ENCODE data around the gene UNC50. TPM values are rescaled to one million over a fixed set of nuclear protein-coding genes. Genes with fewer than 3 reads are reported as not detected.

The UNC50 gene
- total RNA-seq (2014; rRNA removed; shearing (Covaris generic)), result 79.9 and 87.2 TPM in 2 replicates

GRCh38 chr2:98608116-98608961 lies at the start of gene UNC50, which contains the start of gene COA5:
UNC50 (plus strand) TSS chr2:98608589; CDS start chr2:98609760, 1,171 bp downstream.
COA5 (minus strand) TSS chr2:98608512; CDS start chr2:98608405, 107 bp downstream.
- peak; percentile 74 for DNase-seq (ENCODE audit: low spot score)

DNA sequence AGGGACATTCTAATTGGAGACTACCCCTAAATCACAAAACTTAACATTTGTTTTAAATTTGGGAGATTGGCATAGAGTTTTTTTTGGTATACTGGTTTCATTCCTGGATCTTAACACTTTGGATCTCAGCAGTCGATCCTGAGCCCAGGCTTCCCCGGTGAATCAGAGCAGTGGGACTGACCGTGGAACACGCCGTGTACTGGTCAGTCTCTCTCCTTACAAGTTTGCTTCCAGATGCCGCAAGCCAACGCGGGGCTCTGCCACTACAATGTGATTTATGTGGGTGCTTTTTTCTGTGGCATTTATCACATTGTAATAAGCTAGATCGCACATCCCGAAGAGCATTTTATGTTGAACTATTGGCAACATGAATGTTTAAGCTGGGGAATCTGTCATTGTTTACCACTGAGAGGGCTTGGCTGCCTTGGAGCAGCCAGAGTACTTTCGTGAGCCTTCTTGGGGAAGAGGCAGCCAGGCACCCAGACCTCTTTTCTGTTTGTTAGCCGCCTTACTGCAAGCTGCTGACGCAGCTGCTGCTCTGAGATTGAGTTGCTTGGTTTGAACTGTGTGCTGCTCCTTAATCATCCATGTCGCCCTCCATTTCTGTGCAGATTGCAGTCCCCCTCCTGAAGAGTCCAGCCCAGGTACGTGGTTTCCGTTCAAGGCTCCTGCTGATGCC lies 49.4 kb upstream of the UNC50 start:
- no peak for DNase-seq (ENCODE audit: low spot score)

GRCh38 chr2:98559581-98559980 lies 48.8 kb upstream of the UNC50 start:
- DNase-seq (ENCODE audit: low spot score), result no peak

- DNase-seq (ENCODE audit: low spot score), result peak; percentile 95
These were observed 48.1 kb upstream of the UNC50 start for GRCh38 chr2:98560256-98560771.

DNA sequence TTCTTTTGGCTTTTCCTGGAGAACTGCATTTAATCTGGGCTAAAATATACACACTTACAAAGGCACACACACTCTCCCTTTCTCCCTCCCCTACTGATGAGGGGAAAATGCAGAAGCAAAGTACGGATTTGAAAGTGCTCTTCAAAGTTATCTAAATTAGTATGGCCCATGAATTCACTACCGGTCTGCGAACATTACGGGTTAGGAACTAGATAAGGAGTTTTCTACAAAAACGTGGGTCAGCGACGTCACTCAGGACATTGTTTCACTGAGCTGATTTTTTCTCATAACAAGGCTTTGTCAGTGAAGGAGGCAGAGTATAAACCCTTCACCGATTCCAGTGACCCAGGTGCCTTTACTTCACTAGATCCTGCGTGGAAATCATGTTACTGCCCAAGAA lies 47.4 kb upstream of the UNC50 start:
- DNase-seq (ENCODE audit: low spot score), result no peak

GRCh38 chr2:98561902-98562695 lies 46.3 kb upstream of the UNC50 start:
- no peak for DNase-seq (ENCODE audit: low spot score)

- DNase-seq (ENCODE audit: low spot score), result no peak
These were observed 45.0 kb upstream of the UNC50 start for GRCh38 chr2:98563394-98563793.

DNA sequence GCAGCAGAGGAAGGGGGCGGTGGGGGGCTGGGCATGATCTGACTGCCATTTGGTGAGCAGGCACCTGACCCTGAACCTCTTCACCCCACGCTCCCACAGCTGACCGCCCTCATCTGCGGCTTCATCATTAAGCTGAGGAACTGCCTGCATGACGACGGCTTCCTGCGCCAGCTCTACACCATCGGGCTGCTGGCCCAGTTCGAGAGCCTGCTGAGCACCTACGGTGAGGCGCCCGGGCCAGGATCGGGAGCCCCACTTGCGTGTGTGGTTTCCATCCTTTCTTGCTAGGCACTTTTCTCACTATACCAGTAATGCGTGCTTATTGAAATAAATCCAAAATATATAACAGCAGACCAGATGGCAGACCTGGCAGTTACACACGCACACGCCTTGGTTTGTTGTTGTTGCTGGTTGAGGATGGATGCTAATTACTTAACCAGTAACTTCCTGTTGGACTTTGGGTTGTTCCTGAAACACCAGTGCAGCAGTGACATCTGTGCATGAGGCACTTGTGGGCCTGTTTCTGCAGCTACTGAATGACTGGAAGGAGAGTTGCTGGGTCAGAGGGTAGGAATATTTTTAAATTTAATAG lies 43.8 kb upstream of the UNC50 start:
- no peak for DNase-seq (ENCODE audit: low spot score)

DNA sequence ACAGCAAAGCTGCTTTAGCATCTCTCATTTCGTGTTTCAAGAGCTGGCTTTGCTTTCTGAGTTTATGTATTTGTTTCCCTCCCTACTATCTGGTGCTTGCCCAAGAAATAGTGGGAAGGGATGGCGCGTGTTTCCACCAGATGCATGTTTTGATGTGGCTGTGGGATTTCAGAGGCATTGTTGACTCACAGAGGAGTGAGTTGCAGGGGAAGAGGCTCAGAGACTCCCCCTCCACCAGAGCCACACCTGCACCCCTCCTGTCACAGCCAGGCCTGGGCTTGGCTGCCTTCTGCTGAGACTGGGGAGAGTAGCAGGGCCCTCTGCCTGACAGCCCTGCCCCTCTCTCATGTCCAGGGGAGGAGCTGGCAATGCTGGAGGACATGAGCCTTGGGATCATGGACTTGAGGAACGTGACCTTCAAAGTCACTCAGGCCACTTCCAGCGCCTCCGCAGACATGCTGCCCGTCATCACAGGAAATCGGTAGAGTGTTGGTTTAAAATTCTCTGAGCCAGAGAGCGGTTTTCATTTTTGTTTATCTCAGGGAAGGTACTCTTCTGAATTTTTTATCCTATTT lies 43.0 kb upstream of the UNC50 start:
- no peak for DNase-seq (ENCODE audit: low spot score)

DNA sequence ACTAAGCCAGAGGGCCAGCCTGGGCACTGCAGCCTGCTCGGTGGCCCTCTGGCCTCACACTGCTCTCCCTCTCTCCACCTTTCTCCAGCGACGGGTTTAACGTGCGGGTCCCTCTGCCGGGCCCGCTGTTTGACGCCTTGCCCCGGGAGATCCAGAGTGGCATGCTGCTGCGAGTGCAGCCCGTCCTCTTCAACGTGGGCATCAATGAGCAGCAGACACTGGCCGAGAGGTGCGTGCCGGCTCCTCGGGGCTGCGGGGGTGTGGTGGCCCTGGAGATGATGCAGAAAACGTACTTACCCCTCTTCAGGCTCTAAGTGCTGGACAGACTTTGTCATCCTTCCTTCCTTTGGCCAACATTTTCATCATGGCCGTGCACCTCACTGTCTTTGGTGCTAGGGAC lies 42.4 kb upstream of the UNC50 start:
- no peak for DNase-seq (ENCODE audit: low spot score)

DNA sequence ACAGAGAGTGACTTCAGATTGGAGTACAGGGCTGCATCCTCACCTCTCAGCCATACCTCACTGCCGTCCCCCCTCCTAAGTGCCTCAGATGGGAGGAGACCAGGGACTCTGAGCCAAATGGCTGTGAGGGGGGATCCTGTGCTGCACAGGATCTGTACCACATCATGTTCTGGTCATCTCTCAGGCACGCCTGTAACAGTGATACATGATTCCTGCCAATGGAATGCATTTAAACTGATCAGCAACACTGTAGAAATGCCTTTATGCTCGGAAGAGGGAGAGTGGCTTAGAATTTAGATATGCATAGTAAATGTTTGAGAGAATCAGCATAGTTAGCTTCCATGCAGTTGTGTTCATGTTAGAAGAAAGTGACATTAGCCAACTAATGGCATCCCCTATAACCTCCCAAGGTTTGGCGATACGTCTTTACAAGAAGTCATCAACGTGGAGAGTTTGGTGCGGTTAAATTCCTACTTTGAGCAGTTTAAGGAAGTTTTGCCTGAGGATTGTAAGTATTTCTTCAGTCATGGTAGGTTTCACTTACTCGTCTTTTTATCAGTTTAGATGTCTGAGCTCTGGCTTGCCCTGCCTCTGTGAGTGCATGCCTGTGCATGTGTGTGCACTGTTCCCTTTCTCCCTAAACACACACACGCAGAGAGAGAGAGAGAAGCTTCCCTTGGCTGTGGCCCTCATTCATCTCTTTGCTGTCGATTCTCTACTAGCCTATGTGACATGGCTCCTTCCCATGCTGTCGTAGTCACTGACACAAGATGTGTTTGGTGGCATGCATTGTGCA lies 40.0 kb upstream of the UNC50 start:
- DNase-seq (ENCODE audit: low spot score), result no peak

DNA sequence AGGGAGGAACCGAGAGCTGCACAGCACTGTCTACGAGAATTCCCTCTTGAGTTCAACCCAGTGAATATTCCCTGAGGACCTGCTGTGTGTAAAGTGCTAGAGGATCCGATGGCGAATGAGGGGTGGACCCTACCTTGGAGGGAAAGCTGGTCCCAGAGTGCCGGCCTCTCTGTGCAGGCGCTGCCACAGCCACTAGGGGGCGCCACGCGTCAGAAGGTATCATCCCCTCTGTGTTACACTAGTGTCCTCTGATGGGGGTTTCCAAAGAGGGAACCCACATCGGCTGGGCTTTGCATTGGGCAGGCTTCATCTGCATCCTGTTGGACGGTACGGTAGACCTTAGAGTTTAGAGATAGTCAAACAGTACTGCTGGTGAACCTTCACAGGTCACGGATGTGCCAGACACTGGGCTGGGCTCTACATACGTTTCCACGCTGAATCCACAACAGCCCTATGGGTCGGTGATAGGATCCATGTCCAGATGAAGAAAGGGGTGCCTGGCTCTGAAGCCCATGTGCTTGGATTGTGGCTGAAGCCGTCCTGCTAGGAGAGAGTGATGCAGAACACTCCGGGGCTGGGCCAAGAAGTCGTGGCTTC lies 39.1 kb upstream of the UNC50 start:
- peak; percentile 16 for DNase-seq (ENCODE audit: low spot score)

GRCh38 chr2:98569915-98570314 lies 38.5 kb upstream of the UNC50 start:
- DNase-seq (ENCODE audit: low spot score), result no peak

DNA sequence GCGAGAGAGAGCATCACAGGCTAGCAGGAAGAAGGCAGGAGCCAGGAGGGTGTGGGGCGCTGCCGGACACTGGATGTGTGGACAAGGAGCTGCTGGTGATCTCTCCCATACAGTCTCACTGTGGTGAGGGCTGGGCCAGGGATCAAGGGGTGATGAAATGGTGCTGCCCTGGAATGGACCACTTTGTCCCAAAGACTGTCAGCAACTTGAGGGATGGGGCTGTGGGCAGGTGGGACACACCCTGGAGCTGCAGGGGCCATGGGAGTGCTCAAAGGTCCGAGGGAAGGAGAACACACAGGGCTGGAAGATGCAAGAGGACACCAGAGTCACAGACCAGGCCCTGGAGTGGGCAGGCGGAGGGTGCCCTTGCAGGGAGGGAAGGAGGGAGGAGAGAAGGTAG lies 38.0 kb upstream of the UNC50 start:
- DNase-seq (ENCODE audit: low spot score), result no peak

GRCh38 chr2:98571121-98571701 lies 37.2 kb upstream of the UNC50 start:
- no peak for DNase-seq (ENCODE audit: low spot score)

GRCh38 chr2:98571796-98572195 lies 36.6 kb upstream of the UNC50 start:
- no peak for DNase-seq (ENCODE audit: low spot score)

GRCh38 chr2:98572211-98572610 lies 36.2 kb upstream of the UNC50 start:
- DNase-seq (ENCODE audit: low spot score), result no peak

GRCh38 chr2:98572676-98573075 lies 35.7 kb upstream of the UNC50 start:
- DNase-seq (ENCODE audit: low spot score), result no peak

GRCh38 chr2:98573426-98573825 lies 35.0 kb upstream of the UNC50 start:
- DNase-seq (ENCODE audit: low spot score), result no peak

Data from A172 (cell line).